ENCODE data around the gene RBKS. TPM values are rescaled to one million over a fixed set of nuclear protein-coding genes. Genes with fewer than 3 reads are reported as not detected.

The RBKS gene
- total and polyA plus RNA-seq, 4 donors = 3.5 to 5.0 (median 3.8) TPM

- no peak overlapping the region for H3K4me3 ChIP-seq (ENCODE audit: low read depth, low read length)
- no peaks in the 10 kb centered on the region for H3K27me3 ChIP-seq (ENCODE audit: control insufficient read depth, insufficient read depth, low read length)
- H3K4me1 ChIP-seq (ENCODE audit: control insufficient read depth, insufficient read depth, low read length) = no peaks in the 10 kb centered on the region
- H3K27ac ChIP-seq (ENCODE audit: low read depth, low read length) = no peak overlapping the region
- no peaks in the 10 kb centered on the region for H3K36me3 ChIP-seq (ENCODE audit: control insufficient read depth, insufficient read depth, low read length)
- WGBS (ENCODE audit: insufficient coverage) = 38% methylated on average over 1 of the region's 1 CpG
- no peak for DNase-seq (ENCODE audit: low read depth in 4 of 6, low spot score in 6 of 6)
- H3K9me3 ChIP-seq (ENCODE audit: control insufficient read depth, insufficient read depth, low read length) = no peaks in the 10 kb centered on the region
These were observed 27.0 kb downstream of the RBKS start for GRCh38 chr2:27863146-27863545.

GRCh38 chr2:27860111-27860510 lies 30.1 kb downstream of the RBKS start:
- no peaks in the 10 kb centered on the region for H3K36me3 ChIP-seq (ENCODE audit: control insufficient read depth, insufficient read depth, low read length)
- DNase-seq (ENCODE audit: low read depth in 4 of 6, low spot score in 6 of 6) = no peak
- H3K4me3 ChIP-seq (ENCODE audit: low read depth, low read length) = no peak overlapping the region
- H3K27me3 ChIP-seq (ENCODE audit: control insufficient read depth, insufficient read depth, low read length) = no peaks in the 10 kb centered on the region
- peaks cover 2% of the 10 kb centered on the region for H3K9me3 ChIP-seq (ENCODE audit: control insufficient read depth, insufficient read depth, low read length)
- H3K4me1 ChIP-seq (ENCODE audit: control insufficient read depth, insufficient read depth, low read length) = no peaks in the 10 kb centered on the region
- H3K27ac ChIP-seq (ENCODE audit: low read depth, low read length) = no peak overlapping the region

- Histone ChIP-seq H3K27ac (ENCODE audit: low read depth, low read length) (no peak overlapping the region), H3K4me1 (ENCODE audit: control insufficient read depth, insufficient read depth, low read length) (no peaks in the 10 kb centered on the region), H3K36me3 (ENCODE audit: control insufficient read depth, insufficient read depth, low read length) (no peaks in the 10 kb centered on the region), H3K4me3 (ENCODE audit: low read depth, low read length) (no peak overlapping the region), H3K27me3 (ENCODE audit: control insufficient read depth, insufficient read depth, low read length) (no peaks in the 10 kb centered on the region), H3K9me3 (ENCODE audit: control insufficient read depth, insufficient read depth, low read length) (peaks cover 2% of the 10 kb centered on the region)
- WGBS (ENCODE audit: insufficient coverage) = no CpG with 5 or more reads among the region's 4 CpGs
- no peak for DNase-seq (ENCODE audit: low read depth in 4 of 6, low spot score in 6 of 6)
These were observed 32.6 kb downstream of the RBKS start for GRCh38 chr2:27857417-27858172.

GRCh38 chr2:27856956-27857355 lies 33.2 kb downstream of the RBKS start:
- DNase-seq (ENCODE audit: low read depth in 4 of 6, low spot score in 6 of 6) = no peak
- no CpG with 5 or more reads among the region's 3 CpGs for WGBS (ENCODE audit: insufficient coverage)
- Histone ChIP-seq H3K4me3 (ENCODE audit: low read depth, low read length) (no peak overlapping the region), H3K36me3 (ENCODE audit: control insufficient read depth, insufficient read depth, low read length) (no peaks in the 10 kb centered on the region), H3K9me3 (ENCODE audit: control insufficient read depth, insufficient read depth, low read length) (peaks cover 2% of the 10 kb centered on the region), H3K4me1 (ENCODE audit: control insufficient read depth, insufficient read depth, low read length) (no peaks in the 10 kb centered on the region), H3K27me3 (ENCODE audit: control insufficient read depth, insufficient read depth, low read length) (no peaks in the 10 kb centered on the region), H3K27ac (ENCODE audit: low read depth, low read length) (no peak overlapping the region)

GRCh38 chr2:27856386-27856785 lies 33.8 kb downstream of the RBKS start:
- Histone ChIP-seq H3K36me3 (ENCODE audit: control insufficient read depth, insufficient read depth, low read length) (no peaks in the 10 kb centered on the region), H3K27me3 (ENCODE audit: control insufficient read depth, insufficient read depth, low read length) (no peaks in the 10 kb centered on the region), H3K27ac (ENCODE audit: low read depth, low read length) (no peak overlapping the region), H3K4me3 (ENCODE audit: low read depth, low read length) (no peak overlapping the region), H3K9me3 (ENCODE audit: control insufficient read depth, insufficient read depth, low read length) (peaks cover 2% of the 10 kb centered on the region), H3K4me1 (ENCODE audit: control insufficient read depth, insufficient read depth, low read length) (no peaks in the 10 kb centered on the region)
- WGBS (ENCODE audit: insufficient coverage) = 100% methylated on average over 1 of the region's 3 CpGs
- no peak for DNase-seq (ENCODE audit: low read depth in 4 of 6, low spot score in 6 of 6)

- H3K36me3 ChIP-seq (ENCODE audit: control insufficient read depth, insufficient read depth, low read length) = no peaks in the 10 kb centered on the region
- no peak for DNase-seq (ENCODE audit: low read depth in 4 of 6, low spot score in 6 of 6)
- no peak overlapping the region for H3K27ac ChIP-seq (ENCODE audit: low read depth, low read length)
- no peaks in the 10 kb centered on the region for H3K27me3 ChIP-seq (ENCODE audit: control insufficient read depth, insufficient read depth, low read length)
- H3K4me3 ChIP-seq (ENCODE audit: low read depth, low read length) = no peak overlapping the region
- H3K9me3 ChIP-seq (ENCODE audit: control insufficient read depth, insufficient read depth, low read length) = peaks cover 2% of the 10 kb centered on the region
- no peaks in the 10 kb centered on the region for H3K4me1 ChIP-seq (ENCODE audit: control insufficient read depth, insufficient read depth, low read length)
These were observed 34.7 kb downstream of the RBKS start for GRCh38 chr2:27855476-27855875.

GRCh38 chr2:27854229-27854862 lies 35.8 kb downstream of the RBKS start:
- H3K4me1 ChIP-seq (ENCODE audit: control insufficient read depth, insufficient read depth, low read length) = no peaks in the 10 kb centered on the region
- WGBS (ENCODE audit: insufficient coverage) = 82% methylated on average over 3 of the region's 3 CpGs
- H3K27ac ChIP-seq (ENCODE audit: low read depth, low read length) = no peak overlapping the region
- no peak overlapping the region for H3K4me3 ChIP-seq (ENCODE audit: low read depth, low read length)
- no peak for DNase-seq (ENCODE audit: low read depth in 4 of 6, low spot score in 6 of 6)
- peaks cover 2% of the 10 kb centered on the region for H3K9me3 ChIP-seq (ENCODE audit: control insufficient read depth, insufficient read depth, low read length)
- no peaks in the 10 kb centered on the region for H3K27me3 ChIP-seq (ENCODE audit: control insufficient read depth, insufficient read depth, low read length)
- H3K36me3 ChIP-seq (ENCODE audit: control insufficient read depth, insufficient read depth, low read length) = no peaks in the 10 kb centered on the region

- no peaks in the 10 kb centered on the region for H3K27me3 ChIP-seq (ENCODE audit: control insufficient read depth, insufficient read depth, low read length)
- peaks cover 2% of the 10 kb centered on the region for H3K9me3 ChIP-seq (ENCODE audit: control insufficient read depth, insufficient read depth, low read length)
- H3K4me1 ChIP-seq (ENCODE audit: control insufficient read depth, insufficient read depth, low read length) = no peaks in the 10 kb centered on the region
- H3K27ac ChIP-seq (ENCODE audit: low read depth, low read length) = no peak overlapping the region
- no CpG with 5 or more reads among the region's 1 CpG for WGBS (ENCODE audit: insufficient coverage)
- no peaks in the 10 kb centered on the region for H3K36me3 ChIP-seq (ENCODE audit: control insufficient read depth, insufficient read depth, low read length)
- DNase-seq (ENCODE audit: low read depth in 4 of 6, low spot score in 6 of 6) = no peak
- no peak overlapping the region for H3K4me3 ChIP-seq (ENCODE audit: low read depth, low read length)
These were observed 37.5 kb downstream of the RBKS start for GRCh38 chr2:27852691-27853090.

GRCh38 chr2:27849558-27850205 lies 40.5 kb downstream of the RBKS start:
- Histone ChIP-seq H3K4me1 (ENCODE audit: control insufficient read depth, insufficient read depth, low read length) (no peaks in the 10 kb centered on the region), H3K4me3 (ENCODE audit: low read depth, low read length) (no peak overlapping the region), H3K36me3 (ENCODE audit: control insufficient read depth, insufficient read depth, low read length) (no peaks in the 10 kb centered on the region), H3K27me3 (ENCODE audit: control insufficient read depth, insufficient read depth, low read length) (no peaks in the 10 kb centered on the region), H3K27ac (ENCODE audit: low read depth, low read length) (no peak overlapping the region), H3K9me3 (ENCODE audit: control insufficient read depth, insufficient read depth, low read length) (no peaks in the 10 kb centered on the region)
- WGBS (ENCODE audit: insufficient coverage) = 95% methylated on average over 3 of the region's 3 CpGs
- DNase-seq (ENCODE audit: low read depth in 4 of 6, low spot score in 6 of 6) = no peak

- no peak overlapping the region for H3K27ac ChIP-seq (ENCODE audit: low read depth, low read length)
- no peaks in the 10 kb centered on the region for H3K27me3 ChIP-seq (ENCODE audit: control insufficient read depth, insufficient read depth, low read length)
- no CpG with 5 or more reads among the region's 2 CpGs for WGBS (ENCODE audit: insufficient coverage)
- DNase-seq (ENCODE audit: low read depth in 4 of 6, low spot score in 6 of 6) = no peak
- no peaks in the 10 kb centered on the region for H3K36me3 ChIP-seq (ENCODE audit: control insufficient read depth, insufficient read depth, low read length)
- H3K9me3 ChIP-seq (ENCODE audit: control insufficient read depth, insufficient read depth, low read length) = no peaks in the 10 kb centered on the region
- H3K4me1 ChIP-seq (ENCODE audit: control insufficient read depth, insufficient read depth, low read length) = no peaks in the 10 kb centered on the region
- no peak overlapping the region for H3K4me3 ChIP-seq (ENCODE audit: low read depth, low read length)
These were observed 42.9 kb downstream of the RBKS start for GRCh38 chr2:27847333-27847732.

All from spinal cord (tissue), 10 donors.